HFFc6 (cell line): ENCODE measurements around the gene FBXW9. TPM values are rescaled to one million over a fixed set of nuclear protein-coding genes. Genes with fewer than 3 reads are reported as not detected.

Source experiments
- DNase-seq: peaks from one replicate; pipeline ENCODE4 v3.0.0-alpha.2; 2018
- H3K27ac Mint-ChIP-seq: 2 replicates; pipeline ENCODE4 v1.8.0; 2020; ENCODE audit warnings: mild to moderate bottlenecking, mixed read lengths
- H3K27me3 Mint-ChIP-seq: 2 replicates; pipeline ENCODE4 v1.8.0; 2021; ENCODE audit warnings: mild to moderate bottlenecking, moderate library complexity, mixed read lengths; ENCODE audit not compliant: insufficient read depth
- H3K36me3 Mint-ChIP-seq: 2 replicates; pipeline ENCODE4 v1.8.0; 2021; ENCODE audit warnings: low read depth, mixed read lengths
- H3K4me1 Mint-ChIP-seq: 2 replicates; pipeline ENCODE4 v1.8.0; 2020; ENCODE audit warnings: low read depth, mixed read lengths
- H3K4me3 Mint-ChIP-seq: 2 replicates; pipeline ENCODE4 v1.8.0; 2020; ENCODE audit warnings: mild to moderate bottlenecking, moderate library complexity, mixed read lengths
- H3K9me3 Mint-ChIP-seq: 2 replicates; pipeline ENCODE4 v1.8.0; 2020; ENCODE audit warnings: mild to moderate bottlenecking, mixed read lengths
- total RNA-seq, 6 experiments: library from RNA; stranded (reverse); fragmentation: NEBNext Ultra II Directional; extraction: Animal tissue kit (Norgen Biotek cat#: 25700); gene quantifications; 2 replicates in 1 of 6; 3 replicates in 5 of 6; pipeline ENCODE4 v1.2.3, GENCODE V29; 2021
- TF ChIP-seq, protein P1 (sequence below): fragments of 200-600 bp; sonication (generic); IDR thresholded peaks from 2 replicates; pipeline ENCODE4 v1.5.0; 2021; ENCODE audit warnings: antibody characterized with exemption, mild to moderate bottlenecking

Gene FBXW9
- total RNA-seq, 6 experiments from 2014 or later, result 4.5 to 7.1 (median 5.4) TPM

DNA sequence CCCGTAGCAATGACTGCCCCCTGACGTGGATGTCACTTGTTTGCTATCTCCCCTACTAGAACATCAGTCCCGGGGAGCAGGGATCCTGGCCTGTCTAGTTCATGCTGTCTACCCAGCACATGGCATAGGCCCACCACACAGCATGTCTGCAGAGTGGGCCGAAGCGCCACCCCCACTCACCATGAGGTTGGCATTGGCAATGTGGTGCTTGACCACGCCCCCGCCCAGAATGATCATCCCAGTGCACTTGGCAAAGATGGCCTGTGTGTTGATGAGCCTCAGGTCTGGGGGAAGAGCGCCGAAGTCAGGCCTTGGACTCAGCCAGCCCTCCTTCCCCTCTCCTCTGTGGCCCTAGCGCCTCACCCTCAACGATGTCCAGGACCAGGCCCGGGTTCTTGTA is 19.5 kb downstream of the FBXW9 start:
- TF ChIP-seq, protein P1, sequence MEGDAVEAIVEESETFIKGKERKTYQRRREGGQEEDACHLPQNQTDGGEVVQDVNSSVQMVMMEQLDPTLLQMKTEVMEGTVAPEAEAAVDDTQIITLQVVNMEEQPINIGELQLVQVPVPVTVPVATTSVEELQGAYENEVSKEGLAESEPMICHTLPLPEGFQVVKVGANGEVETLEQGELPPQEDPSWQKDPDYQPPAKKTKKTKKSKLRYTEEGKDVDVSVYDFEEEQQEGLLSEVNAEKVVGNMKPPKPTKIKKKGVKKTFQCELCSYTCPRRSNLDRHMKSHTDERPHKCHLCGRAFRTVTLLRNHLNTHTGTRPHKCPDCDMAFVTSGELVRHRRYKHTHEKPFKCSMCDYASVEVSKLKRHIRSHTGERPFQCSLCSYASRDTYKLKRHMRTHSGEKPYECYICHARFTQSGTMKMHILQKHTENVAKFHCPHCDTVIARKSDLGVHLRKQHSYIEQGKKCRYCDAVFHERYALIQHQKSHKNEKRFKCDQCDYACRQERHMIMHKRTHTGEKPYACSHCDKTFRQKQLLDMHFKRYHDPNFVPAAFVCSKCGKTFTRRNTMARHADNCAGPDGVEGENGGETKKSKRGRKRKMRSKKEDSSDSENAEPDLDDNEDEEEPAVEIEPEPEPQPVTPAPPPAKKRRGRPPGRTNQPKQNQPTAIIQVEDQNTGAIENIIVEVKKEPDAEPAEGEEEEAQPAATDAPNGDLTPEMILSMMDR, result no peak
- Mint-ChIP-seq H3K4me1 (peaks cover 11% of the 10 kb centered on the region), H3K36me3 (peaks cover 27% of the 10 kb centered on the region), H3K27me3 (no peaks in the 10 kb centered on the region; the same call in 1 of the 2 replicates), H3K9me3 (no peaks in the 10 kb centered on the region), H3K4me3 (peak overlapping the region; percentile 23; the same call in 1 of the 2 replicates), H3K27ac (no peak overlapping the region)
- no peak for DNase-seq

DNA sequence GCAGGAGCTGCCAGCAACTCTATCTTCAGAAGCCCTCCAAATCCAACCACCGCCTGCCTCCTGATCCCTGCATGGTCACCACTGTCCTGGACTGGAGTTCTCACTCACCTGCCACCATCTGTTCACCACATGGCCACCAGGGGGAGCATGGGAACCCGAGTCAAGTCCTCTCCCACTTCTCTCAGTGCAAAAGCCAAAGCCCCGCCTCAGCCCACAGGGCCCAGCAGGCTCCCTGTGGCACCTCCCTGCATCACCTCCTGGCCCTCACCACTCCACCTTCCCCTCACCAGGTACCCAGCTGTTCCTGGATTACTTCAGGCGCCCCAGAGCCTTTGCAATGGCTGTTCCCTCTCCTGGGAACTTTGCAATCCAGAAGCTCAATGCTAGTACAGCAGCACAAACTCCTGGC is 20.0 kb downstream of the FBXW9 start:
- peak; percentile 68 for DNase-seq
- TF ChIP-seq, protein P1, result peak; percentile 95
- H3K4me3 Mint-ChIP-seq, result 0 out of 2 replicates have a peak overlapping the region, but pooled peaks have one; percentile 23
- no peak overlapping the region for H3K27ac Mint-ChIP-seq
- H3K9me3 Mint-ChIP-seq, result no peaks in the 10 kb centered on the region
- peaks cover 14% of the 10 kb centered on the region for H3K4me1 Mint-ChIP-seq
- peaks cover 30% of the 10 kb centered on the region for H3K36me3 Mint-ChIP-seq
- H3K27me3 Mint-ChIP-seq, result no peaks in the 10 kb centered on the region; the same call in 1 of the 2 replicates

DNA sequence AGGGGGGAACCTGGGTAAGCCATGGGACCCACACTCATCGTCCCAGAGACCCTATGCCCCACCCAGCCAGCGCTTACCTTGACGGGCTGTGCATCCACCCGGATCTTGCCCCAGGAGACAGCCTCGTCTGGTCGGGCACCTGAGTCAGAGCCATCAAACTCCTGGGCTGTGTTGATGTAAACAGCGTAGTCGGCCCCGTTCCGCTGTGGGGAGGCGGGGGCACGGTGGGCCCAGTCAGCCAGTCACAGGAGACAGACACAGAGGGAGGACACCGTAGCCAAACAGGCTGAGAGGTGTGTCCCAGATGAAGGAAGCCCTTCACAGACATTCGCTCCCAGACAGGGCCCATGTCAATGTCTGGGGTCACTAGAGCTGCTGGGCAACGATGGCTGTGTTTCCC is 20.5 kb downstream of the FBXW9 start:
- H3K4me3 Mint-ChIP-seq, result no peak overlapping the region
- peaks cover 27% of the 10 kb centered on the region for H3K36me3 Mint-ChIP-seq
- TF ChIP-seq, protein P1, result no peak
- no peak for DNase-seq
- H3K27ac Mint-ChIP-seq, result no peak overlapping the region
- no peaks in the 10 kb centered on the region; the same call in 1 of the 2 replicates for H3K27me3 Mint-ChIP-seq
- H3K9me3 Mint-ChIP-seq, result no peaks in the 10 kb centered on the region
- peaks cover 10% of the 10 kb centered on the region for H3K4me1 Mint-ChIP-seq

DNA sequence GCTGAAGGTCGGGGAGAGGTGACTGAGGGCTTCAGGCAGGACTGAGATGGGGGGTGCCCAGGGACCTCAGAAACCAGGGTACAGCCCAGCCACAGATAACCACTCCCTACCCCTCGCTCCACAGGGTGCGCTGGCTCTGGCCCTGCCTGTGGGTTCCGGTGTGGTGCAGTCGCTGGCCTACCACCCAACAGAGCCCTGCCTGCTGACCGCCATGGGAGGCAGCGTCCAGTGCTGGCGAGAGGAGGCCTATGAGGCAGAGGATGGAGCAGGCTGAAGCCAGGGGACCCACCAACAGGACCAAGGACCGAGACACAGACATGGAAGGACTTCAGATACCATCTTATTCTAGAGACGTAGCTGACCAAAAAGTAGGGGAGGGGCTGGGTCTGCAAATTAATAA is 21.0 kb downstream of the FBXW9 start:
- TF ChIP-seq, protein P1, result no peak
- Mint-ChIP-seq H3K36me3 (peaks cover 25% of the 10 kb centered on the region), H3K27ac (no peak overlapping the region), H3K4me1 (peaks cover 11% of the 10 kb centered on the region), H3K27me3 (no peaks in the 10 kb centered on the region; the same call in 1 of the 2 replicates), H3K4me3 (no peak overlapping the region), H3K9me3 (no peaks in the 10 kb centered on the region)
- no peak for DNase-seq

DNA sequence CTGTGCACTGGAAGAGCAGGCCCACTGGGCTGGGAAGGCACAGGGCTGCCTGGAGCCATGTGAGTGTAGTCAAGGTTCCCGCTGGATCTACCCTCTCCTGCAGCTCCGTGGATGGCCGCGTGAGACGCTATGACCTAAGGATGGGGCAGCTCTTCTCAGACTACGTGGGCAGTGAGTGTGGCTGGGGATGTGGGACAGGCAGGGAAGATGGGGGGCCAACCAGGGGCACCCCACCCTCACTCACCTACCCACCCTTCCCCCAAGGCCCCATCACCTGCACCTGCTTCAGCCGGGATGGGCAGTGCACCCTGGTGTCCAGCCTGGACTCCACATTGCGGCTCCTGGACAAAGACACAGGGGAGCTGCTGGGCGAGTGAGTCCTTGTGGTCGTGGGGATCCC is 23.7 kb downstream of the FBXW9 start:
- Mint-ChIP-seq H3K9me3 (no peaks in the 10 kb centered on the region), H3K27ac (no peak overlapping the region), H3K27me3 (peaks cover 4% of the 10 kb centered on the region), H3K4me3 (no peak overlapping the region), H3K4me1 (peaks cover 25% of the 10 kb centered on the region), H3K36me3 (peaks cover 13% of the 10 kb centered on the region)
- TF ChIP-seq, protein P1, result no peak
- no peak for DNase-seq
